RWPE1 (cell line): ENCODE results near the gene SMC6.

Experiments used
- CTCF ChIA-PET: fragments of 350-600 bp; sonication (Branson Sonifier 250); formaldehyde crosslinking; extraction: SDS; loops from one replicate; lab custom pipeline; 2021; lab: Yijun Ruan, JAX
- POLR2A ChIA-PET: fragments of 400-600 bp; formaldehyde crosslinking; extraction: SDS; loops from one replicate; lab custom pipeline; 2020; ENCODE audit warnings: antibody characterized with exemption; ENCODE audit not compliant: low non-redundant PET; lab: Yijun Ruan, JAX
- DNase-seq: peaks from one replicate; pipeline ENCODE4 v3.0.0; 2012; ENCODE audit warnings: low spot score
- H3K27ac ChIP-seq: fragments of 450-650 bp; 2 replicates; pipeline ENCODE4 v1.5.1; 2017
- CTCF ChIP-seq: fragments of 450-650 bp; conservative IDR thresholded peaks from 2 replicates; pipeline ENCODE4 v1.5.1; 2017; ENCODE audit warnings: low read depth, mild to moderate bottlenecking

SMC6 gene

DNA sequence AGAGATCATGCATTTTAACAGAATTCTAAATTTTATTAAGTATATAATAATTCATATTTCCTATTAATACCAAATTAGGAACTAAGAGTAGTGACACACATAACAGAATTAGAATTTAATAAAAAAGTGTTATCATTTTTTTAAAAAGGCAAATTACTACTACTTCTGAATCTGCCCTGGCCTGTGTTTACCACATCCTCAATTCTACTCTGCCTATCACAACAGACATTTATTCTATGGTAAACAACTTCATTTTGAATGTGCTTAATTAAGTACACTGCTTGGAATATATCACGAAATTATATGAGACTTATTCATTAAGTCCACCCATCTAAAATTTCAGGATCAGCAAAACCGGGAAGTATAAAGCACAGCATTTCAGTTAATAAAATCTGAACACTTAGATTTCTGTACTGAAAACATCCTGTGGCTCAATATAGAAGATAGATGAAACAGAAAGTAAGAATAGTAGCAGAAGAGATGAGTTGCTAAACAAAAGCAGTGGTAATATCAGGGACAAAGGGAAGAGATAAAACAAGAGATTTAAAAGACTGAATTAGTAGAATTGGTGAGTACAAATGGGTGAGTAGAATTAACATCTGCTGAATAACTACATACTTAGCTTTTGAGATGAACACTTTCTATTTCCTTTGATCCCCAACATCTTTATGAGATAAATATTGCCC lies 3.7 kb downstream of the SMC6 start:
- ChIA-PET POLR2A (no interaction called here), CTCF (interaction anchor here (0.7 kb wide), 1 partner anchor 11 kb away, joined by 3 read pairs; no protein-coding TSS in a partner anchor)
- DNase-seq, result no peak
- TF ChIP-seq CTCF, result no peak
- H3K27ac ChIP-seq, result no peak overlapping the region

GRCh38 chr2:17748745-17749144 lies 4.9 kb downstream of the SMC6 start:
- CTCF ChIA-PET, result no interaction called here
- no peak for TF ChIP-seq CTCF
- no peak overlapping the region for H3K27ac ChIP-seq
- POLR2A ChIA-PET, result no interaction called here
- DNase-seq, result no peak

DNA sequence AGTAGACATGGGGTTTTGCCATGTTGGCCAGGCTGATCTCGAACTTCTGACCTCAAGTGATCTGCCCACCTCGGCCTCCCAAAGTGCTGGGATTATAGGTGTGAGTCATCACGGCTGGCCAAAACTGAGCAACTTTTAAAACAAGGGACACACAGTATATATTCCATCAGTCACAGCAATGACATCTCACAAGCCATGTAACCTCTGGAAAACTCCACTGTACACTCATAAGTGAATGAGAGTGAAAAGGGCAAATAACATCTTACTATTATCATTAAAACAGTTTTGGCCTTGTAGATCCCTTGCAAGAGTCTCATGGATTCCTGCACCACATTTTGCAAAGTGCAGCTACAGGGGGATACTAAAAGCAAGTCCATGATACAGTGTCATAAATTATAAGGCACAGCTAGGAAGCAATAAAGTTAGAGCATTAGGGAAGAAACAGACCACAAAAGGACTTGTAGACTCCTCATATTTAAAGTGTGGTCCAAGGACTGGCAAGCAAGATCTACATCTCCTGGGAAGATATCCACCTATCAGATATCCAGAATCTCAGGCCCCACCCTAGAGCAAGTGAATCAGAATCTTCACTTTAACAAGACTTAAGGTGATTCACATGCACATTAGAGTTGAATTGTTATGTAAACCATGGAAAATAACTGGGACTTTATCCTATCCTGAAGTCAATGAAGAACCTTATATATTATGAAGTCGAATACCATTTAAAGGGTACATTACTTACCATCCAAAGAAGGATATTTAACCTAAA lies 5.7 kb downstream of the SMC6 start:
- ChIA-PET CTCF (interaction anchor here (0.6 to 0.7 kb wide), 2 partner anchors 77 to 1735 kb away, joined by 3 to 4 read pairs; no protein-coding TSS in a partner anchor), POLR2A (no interaction called here)
- no peak for TF ChIP-seq CTCF
- no peak overlapping the region for H3K27ac ChIP-seq
- peak; percentile 29 for DNase-seq

- no peak for TF ChIP-seq CTCF
- no peak overlapping the region for H3K27ac ChIP-seq
- POLR2A ChIA-PET, result no interaction called here
- CTCF ChIA-PET, result no interaction called here
- DNase-seq, result no peak
These were observed 13.4 kb downstream of the SMC6 start for GRCh38 chr2:17740203-17740602.

GRCh38 chr2:17736989-17737388 lies 16.6 kb downstream of the SMC6 start:
- TF ChIP-seq CTCF, result no peak
- no peak overlapping the region for H3K27ac ChIP-seq
- POLR2A ChIA-PET, result no interaction called here
- no peak for DNase-seq
- CTCF ChIA-PET, result interaction anchor here (0.6 to 1.2 kb wide), 3 partner anchors 17 to 539 kb away, joined by 3 to 6 read pairs (median 3); no protein-coding TSS in a partner anchor

- ChIA-PET CTCF (interaction anchor here (0.6 to 1.2 kb wide), 2 partner anchors 16 to 21 kb away, joined by 4 to 6 read pairs; no protein-coding TSS in a partner anchor), POLR2A (no interaction called here)
- no peak overlapping the region for H3K27ac ChIP-seq
- no peak for DNase-seq
- TF ChIP-seq CTCF, result no peak
These were observed 17.7 kb downstream of the SMC6 start for GRCh38 chr2:17735864-17736263.
